ENCODE results near the gene IL11. TPM values are rescaled to one million over a fixed set of nuclear protein-coding genes. Genes with fewer than 3 reads are reported as not detected.

Gene IL11
- polyA plus RNA-seq, 10 donors, result 0.07 to 0.66 (median 0.39) TPM; not detected in 2

GRCh38 chr19:55391702-55392615, 21.7 kb upstream of the IL11 start:
- DNase-seq, result no peak

- DNase-seq, result no peak
Measured at GRCh38 chr19:55391191-55391670, 21.0 kb upstream of the IL11 start.

DNA sequence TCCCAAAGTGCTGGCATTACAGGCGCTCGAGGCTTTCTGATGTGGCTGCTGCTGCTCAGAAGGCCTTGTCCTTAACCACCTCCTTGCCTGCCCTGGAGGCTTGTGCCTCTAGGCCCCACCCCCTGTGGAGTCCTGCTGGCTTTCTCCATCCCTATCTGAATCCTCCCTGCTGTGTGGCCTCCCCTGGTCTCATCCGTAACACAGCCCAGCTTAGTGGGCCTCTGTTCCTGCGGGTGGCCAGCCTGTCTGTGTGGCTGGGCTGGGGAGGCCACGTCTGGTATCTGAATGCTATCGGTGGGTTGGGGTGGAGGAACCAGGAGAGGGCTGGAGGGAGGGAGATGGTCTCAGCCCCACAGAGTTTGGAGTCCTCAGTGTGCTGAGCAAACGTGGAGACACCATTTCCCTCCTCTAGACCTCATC, 20.2 kb upstream of the IL11 start:
- no peak for DNase-seq

DNA sequence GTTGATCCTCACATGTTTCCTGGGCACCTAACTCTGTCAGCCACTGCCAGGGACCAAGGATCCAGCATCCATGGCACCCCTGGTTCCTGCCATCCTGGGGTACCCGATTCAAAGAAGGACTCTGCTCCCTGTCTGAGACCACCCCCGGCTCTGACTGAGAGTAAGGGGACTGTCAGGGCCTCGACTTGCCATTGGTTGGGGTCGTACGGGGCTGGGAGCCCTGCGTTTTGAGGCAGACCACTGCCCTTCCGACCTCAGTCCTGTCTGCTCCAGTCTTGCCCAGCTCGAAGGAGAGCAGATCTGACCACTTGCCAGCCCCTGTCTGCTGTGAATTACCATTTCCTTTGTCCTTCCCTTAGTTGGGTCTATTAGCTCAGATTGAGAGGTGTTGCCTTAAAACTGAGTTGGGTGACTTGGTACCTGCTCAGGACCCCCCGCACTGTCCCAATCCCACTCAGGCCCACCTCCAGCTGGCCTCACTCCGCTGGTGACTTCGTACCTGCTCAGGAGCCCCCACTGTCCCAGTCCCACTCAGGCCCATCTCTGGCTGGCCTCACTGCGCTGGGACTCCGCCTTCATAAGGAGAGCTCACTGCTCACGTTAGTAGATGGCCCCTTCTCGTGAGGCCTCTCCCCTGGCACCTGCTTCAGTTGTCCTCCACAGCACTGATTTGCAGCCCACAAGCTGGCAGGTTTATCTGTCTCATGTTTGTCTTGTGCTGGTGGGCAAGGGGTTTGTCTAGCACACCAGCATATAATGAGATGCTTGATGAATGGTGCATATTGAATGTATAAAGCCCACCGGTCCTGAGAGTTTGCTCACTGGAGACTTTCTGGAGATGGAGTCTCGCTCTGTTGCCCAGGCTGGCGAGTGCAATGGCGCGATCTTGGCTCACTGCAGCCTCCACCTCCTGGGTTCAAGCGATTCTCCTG, 19.4 kb upstream of the IL11 start:
- no peak for DNase-seq

GRCh38 chr19:55387736-55388497, 17.7 kb upstream of the IL11 start:
- DNase-seq, result no peak

GRCh38 chr19:55386493-55386971, 16.3 kb upstream of the IL11 start:
- no peak for DNase-seq

DNA sequence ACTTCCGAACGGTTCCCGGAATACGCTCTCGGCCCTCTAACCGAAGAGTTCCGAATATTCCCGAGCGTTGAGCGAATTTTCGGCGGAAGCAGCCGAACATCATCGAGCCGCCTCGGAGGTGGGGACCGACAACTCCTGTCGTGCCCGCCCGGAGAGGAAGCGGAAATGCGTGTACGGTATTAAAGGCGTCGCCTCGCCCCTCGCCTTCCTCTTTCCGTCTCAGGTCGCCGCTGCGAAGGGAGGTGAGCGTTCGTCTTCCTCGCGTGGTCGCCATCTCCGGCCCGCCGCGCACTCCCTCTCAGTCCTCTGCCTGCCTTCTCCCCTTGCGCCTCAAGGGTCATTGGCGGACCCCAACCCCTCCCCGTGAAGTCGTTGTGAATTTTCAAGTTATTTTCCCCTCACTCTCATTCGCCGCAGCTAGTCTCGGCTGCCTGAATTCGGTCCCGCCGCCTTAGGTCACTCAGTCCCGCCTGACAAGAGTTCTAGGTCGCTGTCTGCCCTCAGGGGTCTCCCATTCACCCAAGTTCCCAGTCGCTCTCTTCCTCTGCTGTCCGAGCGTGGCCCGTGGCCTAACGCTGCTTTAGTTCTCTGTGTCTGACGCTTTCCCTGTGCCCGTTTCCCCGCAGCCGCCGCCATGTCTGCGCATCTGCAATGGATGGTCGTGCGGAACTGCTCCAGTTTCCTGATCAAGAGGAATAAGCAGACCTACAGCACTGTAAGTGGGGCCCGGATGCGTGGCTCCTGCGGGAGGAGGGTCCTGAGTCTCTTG, 15.6 kb upstream of the IL11 start, which contains the start of gene RPL28:
TSS of gene RPL28 (plus strand) at position 209 of the 769 bp plus-strand sequence. CDS start at position 635, 426 bp downstream.
- DNase-seq, result peak; percentile 99

DNA sequence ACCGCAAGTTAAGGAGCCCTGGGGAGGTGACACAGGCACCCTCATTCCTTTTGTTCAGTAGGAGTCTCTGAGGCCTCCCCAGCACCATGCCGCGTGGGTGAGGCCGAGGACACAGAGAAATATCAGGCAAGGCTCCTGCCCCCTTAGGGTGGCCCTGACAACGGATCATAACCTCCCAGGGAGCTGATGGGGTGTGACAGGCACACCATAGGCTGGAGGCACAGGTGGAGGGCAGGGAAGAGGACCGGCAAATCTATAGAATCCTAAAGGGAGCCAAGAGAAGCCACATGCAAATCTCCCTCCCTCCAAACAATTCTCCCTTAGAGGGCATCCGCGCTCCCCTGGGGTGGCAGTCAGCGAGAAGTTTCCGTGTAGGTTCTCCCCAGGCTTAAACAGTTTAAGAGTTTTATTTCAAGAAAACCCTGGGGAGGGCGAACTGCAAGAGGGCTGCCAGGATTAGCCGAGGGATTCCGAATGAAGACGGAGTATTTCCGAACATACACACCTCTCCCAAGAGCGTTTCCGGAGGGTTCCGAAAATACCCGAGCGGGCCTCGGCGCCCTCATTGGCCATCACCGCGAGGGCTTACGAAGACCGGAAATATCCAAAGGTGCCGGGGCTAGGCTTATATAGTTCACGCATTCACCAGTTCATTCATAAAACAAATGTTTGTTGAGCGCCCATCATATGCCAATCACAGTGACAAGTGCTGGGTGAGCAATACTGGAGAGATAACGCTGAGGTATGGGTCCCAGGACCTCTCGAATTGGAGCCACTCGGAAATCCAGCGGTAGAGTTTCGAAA, 14.9 kb upstream of the IL11 start:
- DNase-seq, result peak; percentile 97 to 99 (median 97)

GRCh38 chr19:55384131-55384919, 14.1 kb upstream of the IL11 start, which contains the start of gene TMEM238:
TSS of gene TMEM238 (minus strand) at chr19:55384292. CDS start at chr19:55384259, 33 bp downstream.
- DNase-seq, result peak in 1 of 3 donors; percentile 55

DNA sequence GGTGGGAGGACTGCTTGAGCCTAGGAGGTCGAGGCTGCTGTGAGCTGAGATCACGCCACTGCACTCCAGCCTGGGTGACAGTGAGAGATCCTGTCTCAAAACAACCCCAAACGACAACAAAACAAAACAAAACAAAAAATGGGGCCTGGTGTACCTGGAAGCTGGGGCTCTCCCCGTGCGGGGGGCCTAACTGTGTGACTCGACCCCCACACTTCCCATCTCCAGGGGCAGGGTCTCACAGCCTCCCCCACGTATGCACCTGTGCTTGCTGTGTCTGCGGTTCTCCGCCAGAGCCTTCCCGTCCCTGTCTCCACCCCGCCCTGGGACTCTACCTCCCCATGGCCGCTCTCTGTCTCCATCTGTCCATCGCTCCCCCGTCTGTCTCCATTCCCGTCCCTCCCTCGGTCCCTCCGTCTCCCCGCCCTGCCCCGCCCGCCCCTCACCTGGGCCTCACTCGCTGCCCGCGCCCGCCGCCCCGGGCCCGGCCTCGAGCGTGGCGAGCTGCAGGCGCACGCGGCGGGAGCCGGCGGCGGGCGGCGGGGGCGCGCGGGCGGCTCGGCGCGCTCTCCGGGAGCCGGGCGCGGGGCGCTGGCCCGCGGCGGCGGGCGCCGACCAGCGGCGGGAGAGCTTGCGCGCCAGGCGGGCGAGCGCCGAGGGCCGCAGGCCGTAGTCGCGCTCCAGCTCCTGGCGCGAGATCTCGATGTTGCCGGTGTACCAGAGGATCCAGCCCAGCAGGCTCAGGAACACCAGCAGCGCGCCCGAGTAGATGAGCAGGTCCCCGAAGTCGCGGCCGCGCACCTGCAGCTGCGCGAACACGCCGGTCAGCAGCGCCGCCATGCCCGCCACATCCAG, 13.2 kb upstream of the IL11 start:
- peak in 2 of 3 donors; percentile 69 to 84 for DNase-seq

DNA sequence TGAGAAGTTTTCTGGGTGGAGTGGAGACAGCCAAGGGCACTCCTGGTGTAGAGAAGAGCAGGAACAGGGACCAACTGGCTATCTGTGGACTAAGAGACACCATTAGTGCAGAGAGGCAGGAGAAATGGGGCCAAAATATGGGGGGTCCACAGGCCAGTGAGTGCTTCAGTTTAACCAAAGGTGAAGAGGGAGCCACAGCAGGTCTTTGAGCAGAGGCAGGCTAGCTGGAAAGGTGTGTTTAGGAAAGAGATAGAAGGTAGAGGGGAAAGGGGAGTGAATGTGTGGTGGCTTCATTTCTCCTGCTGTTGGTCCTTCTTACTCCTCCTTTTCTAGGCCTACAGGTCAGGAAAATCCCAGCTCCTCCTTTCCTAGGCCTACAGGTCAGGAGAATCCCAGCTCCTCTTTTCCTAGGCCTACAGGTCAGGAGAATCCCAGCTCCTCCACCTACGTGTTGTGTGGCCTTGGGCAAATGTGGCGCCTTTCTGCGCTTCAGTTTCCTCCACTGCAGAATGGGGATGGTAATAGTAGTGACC, 12.3 kb upstream of the IL11 start:
- no peak for DNase-seq

DNA sequence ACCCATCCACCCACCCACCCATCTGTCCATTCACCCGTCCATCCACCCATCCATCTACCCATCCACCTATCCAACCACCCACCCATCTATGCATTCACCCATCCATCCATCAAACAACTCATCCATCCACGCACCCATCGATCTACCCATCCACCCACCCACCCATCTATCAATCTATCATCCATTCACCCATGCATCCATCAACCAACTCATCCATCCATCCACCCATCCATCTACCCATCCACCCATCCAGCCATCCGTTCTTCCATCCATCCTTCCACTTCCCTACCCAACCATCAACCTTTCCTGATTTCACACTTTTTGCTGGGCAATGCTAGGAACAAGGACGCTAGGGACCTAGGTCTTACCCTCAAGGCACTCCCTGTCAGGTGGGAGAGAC, 11.8 kb upstream of the IL11 start:
- DNase-seq, result no peak

- DNase-seq, result peak; percentile 51 to 81 (median 55)
Measured at GRCh38 chr19:55379174-55379573, 8.9 kb upstream of the IL11 start.

DNA sequence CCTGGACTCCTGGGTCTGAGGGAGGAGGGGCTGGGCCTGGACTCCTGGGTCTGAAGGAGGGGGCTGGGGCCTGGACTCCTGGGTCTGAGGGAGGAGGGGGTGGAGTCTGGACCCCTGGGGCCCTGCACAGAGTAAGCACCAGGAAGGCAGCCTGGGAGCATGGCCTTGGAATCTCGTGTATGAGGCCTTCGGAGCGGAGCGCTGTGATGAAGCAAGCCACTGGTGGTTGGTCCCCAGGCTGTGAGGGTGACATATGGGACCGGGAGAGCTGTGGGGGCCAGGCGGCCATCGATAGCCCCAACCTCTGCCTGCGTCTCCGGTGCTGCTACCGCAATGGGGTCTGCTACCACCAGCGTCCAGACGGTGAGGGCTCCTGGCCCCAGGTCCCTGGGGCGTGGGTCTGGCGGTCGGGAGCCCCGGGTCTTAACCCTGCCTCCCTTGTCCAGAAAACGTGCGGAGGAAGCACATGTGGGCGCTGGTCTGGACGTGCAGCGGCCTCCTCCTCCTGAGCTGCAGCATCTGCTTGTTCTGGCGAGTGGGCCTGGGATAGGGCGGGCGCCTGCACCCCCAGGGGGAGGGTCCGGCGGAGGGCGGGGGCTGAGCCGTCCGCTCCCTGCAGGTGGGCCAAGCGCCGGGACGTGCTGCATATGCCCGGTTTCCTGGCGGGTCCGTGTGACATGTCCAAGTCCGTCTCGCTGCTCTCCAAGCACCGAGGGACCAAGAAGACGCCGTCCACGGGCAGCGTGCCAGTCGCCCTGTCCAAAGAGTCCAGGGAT, 7.3 kb upstream of the IL11 start:
- peak in 1 of 3 donors; percentile 75 for DNase-seq

GRCh38 chr19:55376241-55376933, 6.1 kb upstream of the IL11 start, which contains the start of gene TMEM190:
TSS of gene TMEM190 (plus strand) at chr19:55376826. CDS start at chr19:55376854, 28 bp downstream.
- no peak for DNase-seq
